ENCODE measurements around the gene ZBTB16.

Gene ZBTB16

DNA sequence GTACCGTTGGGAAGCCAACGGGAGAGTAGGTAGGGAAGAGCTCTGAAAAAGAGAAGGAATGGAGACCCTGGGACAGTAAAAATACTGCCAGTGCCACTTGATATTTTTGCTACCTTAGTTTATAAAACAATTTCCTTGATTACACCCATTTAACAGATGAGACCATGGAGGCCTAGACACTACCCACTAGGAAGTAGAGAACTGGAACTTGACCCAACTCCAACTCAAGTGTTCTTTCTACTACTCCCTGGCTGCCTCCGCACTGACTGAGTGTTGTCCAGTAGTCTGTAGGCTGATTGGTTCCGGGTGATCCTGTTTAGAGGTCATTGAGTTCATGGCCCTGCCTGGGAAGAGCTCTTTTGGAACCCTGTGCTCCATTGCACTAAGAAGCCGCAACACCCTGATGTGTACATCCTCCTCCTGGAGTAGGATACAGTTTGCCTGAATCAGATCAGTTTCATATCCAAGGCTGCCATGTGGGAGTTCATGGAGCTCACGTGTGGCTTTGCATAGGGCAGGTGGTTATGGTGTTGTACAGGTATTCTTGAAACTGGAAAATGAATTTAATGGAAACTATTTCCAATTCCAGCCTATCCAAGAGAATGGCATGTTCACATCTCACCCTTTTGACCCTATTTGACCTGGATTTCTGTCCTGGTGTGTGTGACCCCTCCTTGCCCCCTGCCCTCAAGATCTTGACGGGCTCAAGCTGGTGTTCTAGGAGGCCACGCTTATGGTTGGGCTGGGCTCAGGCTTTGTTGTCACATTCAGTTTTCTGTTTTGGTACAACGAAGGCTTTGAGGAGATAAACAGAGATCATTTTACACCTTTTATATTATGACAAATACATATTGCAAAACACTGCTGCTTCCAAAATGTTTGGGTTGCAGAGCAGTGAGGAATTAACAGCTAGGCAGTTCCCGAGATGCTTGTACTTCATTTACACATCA, 134.5 kb downstream of the ZBTB16 start:
- DNase-seq = no peak

DNA sequence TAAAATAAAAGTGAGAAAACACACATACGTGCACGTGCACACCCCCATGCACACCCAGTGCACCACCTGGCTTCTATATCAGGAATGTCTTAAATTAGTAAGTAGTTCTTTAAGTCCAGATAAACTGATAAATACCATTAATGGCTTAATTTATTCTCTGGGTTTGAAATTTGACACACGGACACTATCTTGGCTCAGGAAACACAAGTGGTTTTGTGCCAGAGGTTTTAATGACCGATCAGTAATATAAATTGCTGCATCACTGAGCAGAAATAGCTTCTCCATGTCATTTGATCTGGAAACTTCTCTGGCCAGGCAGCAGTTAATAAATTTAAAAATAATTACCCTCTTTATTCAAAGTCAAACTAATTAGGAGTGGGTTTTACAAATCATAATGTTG, 135.2 kb downstream of the ZBTB16 start:
- DNase-seq = no peak

DNA sequence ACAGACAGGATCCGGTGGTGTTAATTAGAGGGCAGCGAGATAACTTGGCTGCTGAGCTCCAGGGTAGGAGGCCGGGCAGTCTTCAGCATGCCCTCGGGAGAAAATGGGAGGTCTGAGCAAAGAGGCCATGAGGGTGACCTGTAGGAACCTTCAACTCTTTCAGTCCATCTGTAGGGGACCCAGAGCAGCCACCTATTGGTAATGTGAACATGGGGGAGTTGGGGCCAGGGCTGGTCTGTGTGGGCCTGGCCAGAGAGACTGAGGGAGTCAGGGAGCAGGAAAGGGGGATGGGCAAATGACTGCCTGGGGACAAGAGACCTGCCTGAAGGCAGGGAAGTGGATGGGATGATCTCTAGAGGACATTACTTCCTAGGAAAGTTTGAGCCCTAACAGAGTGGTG, 135.6 kb downstream of the ZBTB16 start:
- no peak for DNase-seq

DNA sequence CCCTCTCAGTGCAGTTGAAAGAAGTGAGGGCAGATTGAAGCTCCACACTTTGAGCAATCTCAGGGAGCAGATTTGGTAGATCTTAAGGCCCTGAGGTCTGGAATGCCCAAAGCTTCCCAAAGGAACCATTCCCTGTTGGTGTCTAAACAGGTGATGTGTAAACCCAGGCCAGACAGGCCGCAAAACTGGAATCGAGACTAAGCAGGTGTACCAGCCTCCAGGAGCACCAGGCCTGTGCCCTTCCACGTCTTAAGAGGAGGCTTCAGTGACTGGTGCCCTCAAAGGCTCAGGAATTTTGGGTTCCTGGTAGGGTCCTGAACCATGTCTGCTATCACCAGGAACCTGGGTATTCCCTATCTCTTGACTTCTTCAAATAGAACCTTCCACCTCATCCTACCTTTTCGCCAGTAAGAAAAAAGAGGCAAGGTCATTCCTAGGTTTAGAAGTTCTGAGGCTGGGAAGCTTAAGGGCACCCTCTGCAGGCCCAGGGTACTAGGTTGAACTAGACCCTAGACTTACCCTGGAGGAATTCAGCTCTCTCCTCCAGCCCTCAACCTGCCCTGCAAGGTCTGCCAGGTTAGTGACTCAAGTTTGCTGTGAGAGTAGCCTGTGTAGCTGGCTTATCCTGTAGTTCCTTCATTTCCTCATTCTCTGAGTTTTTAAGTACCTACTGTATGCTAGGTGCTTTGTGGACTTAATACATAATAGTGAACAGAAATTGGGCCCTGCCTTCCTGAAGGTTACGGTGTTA, 136.6 kb downstream of the ZBTB16 start:
- no peak for DNase-seq

DNA sequence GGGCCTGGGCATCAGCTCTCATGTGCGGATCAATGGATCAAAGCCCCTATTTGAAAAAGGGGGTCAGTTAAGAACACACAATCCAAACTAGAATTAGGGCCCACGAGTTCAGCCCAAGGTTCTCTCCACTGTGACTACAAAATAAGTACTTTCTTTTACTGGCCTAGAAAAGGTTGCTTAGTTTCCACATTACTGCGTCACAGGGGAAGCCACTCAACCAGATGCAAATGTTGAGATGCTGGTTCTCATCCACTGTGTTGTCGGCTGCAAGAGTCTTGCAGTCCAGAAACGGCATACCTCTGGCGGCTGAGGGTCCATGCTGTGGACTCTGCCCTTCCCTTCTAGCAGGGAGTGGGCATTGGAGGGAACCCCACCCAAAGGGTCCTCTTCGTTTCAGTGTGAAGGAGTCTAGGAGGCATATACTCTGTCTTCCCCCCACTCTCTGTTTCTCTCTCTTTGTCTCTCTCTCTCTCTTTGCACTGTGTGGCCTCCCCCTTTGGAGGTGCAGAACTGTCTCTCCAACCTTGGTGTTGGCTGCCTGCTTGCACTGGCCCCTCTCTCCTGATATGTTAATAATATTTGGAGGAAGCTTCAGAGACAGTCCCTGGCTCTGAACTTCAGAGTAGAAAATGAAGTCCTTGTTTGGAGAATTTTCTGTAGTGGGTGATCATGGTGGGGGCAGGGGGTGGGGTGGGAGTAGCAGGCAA, 137.6 kb downstream of the ZBTB16 start:
- DNase-seq = no peak

DNA sequence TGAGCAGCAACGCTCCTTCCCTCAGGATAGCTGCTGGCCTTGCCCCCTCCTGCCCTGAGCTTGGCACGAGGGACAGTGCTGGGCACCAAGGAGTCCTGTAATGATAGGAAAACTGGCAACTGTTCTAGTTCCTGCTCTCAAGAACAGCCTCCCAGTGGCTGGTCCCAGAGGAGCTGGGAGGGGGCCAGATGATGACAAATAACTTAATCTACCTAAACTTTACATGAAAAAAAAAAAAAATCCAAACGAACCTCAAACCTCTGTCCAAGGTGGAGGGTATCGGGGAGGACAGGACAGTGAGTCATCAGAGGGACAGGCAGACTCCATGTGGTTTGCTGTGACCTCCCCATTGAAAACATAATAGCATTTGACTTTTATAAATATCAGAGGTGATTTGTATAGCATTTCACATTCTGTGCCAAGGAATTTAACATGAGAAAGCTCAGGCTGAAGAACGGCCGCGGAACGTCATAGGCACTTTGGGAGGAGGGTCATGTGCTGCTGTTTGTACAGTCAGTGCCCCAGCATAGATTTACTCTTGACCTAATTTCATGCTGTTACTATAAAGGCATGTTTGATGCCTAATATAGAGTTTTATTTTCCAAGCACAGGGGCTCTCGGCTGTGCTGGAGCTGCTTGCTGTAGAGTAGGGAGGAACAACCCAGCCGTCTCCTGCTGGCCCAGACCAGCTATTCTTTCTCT, 138.4 kb downstream of the ZBTB16 start:
- DNase-seq = no peak

DNA sequence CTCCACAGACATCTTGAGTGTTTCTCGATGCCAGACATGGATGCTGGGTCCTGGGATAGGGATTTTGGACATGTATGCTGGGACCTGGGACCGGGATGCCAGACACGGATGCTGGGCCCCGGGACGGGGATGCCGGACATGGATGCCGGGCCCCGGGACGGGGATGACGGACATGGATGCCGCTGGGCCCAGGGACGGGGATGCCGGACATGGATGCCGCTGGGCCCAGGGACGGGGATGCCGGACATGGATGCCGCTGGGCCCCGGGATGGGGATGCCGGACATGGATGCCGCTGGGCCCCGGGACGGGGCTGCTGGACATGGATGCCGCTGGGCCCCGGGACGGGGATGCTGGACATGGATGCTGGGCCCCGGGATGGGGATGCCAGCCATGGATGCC, 139.5 kb downstream of the ZBTB16 start:
- DNase-seq = no peak

DNA sequence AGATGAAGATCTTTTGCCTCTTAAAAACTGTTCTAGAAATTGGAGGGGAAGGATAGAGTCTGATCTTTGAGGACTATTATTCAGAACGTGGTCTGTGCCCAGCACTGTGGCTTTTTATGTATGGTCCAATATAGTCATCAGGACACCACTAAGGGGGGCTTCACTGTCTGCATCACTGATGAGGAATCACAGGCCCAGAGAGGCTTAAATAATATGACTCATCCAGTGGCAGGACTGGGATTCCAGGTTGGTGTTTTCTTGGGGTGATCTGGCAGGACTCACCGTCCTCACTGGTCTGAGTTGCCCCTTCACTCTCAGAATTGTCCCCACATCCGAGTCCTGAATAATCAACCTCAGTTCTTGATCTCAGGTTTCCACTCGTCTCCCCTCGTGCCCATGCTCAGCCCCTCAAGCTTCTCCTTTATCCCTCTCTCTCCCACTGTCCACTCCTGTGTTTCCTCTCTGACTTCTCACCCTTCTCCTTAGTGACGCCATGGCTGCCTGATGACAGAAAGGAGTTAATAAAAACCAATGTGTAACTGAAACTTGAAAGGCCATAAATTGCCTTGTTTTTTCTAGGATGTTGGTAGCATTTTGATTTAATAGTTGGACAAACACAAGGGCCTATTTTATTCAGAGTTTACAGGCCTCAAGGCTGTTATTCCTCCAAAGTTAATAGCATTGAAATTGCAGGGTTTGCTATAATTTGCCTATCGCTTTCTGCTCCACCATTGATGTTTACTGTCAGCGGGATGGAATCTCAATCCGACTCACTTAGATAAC, 141.0 kb downstream of the ZBTB16 start:
- DNase-seq = no peak

DNA sequence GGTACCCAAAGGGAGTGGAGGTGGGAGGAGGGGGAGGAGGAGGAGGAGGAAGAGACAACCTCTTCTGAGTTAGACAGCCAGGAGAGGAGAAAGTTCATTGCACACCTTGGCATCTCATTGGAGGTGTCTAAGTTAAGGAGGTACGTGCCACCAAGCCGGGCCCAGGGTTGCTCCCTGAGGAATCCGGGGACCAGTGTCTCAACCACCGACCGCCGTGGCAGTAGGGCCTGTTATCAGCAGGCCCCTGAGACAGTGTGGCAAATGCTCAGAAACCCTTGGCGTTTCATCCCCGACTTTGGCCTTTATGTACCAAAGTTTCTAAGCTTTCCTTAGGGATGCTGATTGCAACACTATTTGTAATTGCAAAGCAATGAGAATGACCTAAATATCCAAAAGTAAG, 141.7 kb downstream of the ZBTB16 start:
- no peak for DNase-seq

DNA sequence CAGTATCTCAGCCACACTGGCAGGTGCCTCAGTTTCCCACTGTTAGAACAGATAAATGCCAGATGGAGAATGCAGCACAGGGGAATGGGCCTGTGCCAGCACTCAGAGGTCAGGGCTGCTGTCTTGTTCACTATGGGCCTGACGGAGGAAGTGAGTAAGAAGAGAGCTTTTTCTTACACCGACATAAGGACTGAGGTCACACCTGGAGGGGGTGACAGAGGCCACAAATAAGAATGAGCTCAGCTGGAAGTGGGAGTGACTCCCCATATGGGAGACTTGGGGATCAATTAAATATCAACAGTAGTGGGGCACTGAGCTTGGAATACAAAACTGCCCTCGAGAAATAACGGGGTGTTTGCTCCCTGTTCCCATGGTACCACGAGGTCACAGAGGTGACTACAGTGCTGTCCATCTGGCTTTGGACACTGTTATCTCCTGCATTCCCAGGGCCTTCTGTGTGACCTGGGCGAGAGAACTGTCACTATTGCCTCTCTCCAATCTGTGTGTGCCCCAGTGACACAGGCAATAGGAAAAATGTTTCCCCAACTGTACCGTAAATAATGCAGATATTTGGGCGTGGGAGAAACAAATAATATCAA, 142.6 kb downstream of the ZBTB16 start:
- no peak for DNase-seq

DNA sequence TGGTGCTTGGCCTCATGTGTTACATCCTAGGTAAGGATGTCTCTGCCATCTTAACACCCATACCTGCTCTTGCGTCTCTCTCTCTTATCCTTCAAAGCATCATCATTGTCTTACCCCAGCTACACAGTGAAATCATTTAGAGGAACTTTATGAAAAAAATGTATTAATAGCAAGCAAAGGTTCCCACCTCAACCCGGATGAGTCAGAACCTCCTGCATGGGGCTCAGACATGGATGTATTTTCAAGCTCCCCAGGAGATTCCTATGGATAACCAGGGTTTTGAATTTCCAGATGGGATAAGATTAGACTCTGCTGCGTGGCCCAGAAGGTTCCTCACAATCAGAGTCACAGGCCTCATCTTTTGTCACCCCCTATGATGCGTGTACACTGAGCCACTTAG, 147.6 kb downstream of the ZBTB16 start:
- DNase-seq = no peak

DNA sequence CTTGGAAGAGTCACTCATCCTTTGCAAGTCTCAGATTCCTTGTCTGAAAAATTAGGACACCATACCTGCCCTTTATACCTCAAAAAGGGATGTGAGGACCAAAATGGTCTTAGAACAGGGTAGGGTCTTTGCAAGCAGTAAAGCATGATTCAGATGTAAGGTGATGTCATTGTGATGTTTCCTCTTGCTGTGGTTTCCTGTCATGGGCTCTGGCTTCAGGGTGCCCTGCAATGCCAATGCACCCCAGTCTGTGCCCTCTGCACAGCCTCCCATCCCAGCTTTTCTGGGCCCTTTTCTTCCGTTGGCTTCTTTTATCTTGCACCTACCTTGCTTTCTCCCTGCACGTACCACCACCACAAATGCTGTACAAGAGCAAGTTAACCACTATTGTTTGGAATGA, 148.9 kb downstream of the ZBTB16 start:
- no peak for DNase-seq

DNA sequence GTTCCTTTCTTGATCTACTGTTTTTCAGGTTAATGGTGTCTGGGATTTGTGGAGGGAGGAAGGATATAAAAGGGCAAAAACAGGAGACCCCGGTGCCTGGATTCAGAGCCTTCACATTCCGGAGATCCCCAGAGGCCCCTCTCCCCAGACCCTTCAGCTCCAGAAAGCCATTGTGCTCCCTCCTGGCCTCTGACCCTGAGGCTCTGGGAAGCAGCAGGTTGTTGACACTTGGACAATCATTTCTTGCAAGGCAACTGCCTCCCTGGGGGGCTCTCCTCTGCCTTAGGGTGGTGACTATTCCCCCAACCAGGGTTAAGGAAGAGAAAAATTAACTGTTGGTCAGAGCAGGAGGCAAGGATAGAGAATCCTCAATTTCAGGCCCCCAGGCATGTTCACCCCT, 149.8 kb downstream of the ZBTB16 start:
- DNase-seq = no peak

DNA sequence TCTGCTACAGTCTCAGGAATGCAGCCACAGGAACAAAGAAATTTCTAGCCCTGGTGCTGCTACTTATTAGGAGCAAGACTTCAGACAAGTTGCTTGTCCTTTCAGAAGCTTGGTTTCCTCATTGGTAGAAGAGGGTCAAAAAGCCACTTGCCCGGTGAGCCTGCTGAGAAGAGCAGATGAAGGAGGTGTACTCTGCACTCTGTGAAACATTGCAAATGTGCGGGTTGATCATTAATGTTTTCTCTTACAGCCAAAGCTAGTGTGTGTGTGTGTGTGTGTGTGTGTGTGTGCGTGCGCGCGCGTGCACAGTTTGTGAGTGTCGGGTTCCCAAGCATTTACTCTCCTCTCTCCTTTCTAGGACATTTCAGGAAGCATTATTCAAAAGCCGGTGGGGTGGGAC, 150.4 kb downstream of the ZBTB16 start:
- DNase-seq = no peak

DNA sequence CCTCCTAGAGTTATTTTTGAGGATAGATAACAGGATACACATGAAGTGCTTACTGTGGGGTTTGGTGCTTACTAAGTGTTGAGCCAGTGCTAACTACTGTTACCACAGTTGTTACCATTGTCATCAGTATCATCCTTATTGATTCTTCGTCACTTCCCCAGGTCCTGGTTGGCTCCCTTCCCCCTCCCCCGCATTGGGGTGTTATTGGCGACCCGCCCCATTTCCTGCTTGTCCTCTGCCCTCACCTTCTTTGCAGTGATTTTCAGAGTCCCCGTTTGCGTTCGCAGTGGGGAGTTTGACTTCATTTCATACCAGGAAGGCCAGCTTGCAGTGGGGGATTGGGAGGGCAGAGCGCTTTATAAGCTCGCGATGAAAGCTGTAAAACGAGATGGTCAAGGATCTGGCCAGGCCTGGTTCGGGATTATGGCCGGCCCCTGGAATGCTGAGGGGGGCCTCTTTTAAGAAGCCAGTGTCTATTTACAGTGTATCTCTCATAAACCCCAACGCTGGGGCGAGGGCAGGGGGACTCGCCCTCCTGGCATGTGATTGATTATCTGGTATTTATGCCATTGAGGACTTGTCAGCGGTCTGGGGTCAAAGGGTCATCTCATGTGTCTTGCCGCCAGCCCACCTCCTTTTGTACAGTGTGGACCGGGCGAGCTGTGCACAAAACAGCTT, 152.1 kb downstream of the ZBTB16 start:
- DNase-seq = no peak

DNA sequence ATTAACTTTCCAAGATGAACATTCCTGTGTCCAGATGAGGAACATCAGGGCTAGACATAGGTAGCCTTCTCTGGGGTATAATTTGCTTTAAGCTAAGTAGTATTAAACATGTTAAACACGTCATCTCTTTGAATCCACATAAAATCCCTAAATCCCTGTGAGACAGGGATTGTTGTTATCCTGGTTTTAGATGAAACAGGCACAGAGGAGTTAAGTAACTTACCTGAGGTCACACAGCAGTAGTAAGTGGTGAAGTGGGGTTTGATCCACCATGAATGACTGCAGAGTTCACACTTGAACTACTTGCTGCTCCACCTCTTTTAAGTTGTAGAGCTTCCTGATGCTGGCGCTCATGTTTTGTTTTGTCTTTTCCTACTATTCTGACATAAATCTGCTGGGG, 154.1 kb downstream of the ZBTB16 start:
- DNase-seq = no peak

DNA sequence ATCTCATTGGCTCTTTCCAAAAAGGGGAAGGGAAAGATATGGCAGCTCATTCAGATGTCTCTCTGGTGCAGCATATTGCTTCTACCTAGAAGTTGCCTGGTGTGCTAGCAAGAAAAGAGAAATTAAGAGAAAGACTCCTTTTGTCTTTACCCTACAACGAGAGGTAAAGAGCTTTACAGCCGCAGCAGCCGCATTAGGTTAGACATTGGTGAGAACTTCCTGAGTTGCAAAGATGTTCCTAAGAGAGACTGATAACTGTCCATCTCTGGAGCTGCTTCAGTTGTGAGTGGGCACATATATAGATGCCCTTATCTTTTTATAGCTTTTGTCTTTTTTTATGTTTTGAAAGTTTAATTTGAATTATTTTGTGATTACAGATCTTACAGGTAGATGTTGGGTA, 155.9 kb downstream of the ZBTB16 start:
- DNase-seq = no peak

DNA sequence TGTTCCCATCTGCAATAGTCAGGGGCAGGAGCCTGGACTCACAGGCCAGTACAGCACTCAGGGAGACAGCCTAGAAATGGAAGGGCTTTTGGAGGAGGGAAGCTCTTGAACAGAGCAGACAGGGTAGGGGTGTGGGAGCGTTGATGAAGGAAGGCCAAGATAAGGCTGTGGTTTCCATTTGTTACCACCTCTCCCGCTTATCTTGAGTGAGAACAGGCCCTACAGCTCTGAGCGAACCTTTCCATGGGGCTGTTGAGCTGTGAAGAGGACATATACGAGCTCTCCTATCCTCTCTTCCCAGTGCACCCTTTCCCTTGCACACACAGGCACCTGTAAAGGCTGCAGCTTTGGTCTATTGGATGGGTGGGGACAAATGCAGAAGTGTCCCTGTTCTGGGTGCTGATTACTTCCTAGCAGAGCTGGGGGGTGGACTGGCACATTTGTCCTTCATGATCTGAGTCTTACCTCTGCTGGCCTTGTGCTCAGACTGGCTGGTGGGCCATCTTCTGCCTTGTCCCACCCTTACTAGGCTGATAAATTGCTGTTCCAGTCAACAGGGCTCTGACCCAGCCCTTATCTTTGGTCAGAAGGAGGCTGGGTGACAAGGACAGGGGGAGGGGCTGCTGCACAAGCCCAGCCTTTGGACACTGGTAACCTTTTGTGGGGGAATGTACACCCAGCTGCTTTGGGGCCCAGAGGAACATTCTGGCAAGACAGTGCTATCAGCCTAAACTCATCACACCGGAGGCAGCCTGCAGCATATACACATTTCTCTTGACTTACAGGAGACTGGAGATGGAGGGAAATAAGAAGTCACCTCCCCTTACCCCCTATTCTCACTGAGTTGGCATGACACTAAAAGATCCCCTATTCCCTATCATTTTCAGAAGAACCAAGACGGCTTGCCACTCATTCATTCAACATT, 156.6 kb downstream of the ZBTB16 start:
- no peak for DNase-seq

DNA sequence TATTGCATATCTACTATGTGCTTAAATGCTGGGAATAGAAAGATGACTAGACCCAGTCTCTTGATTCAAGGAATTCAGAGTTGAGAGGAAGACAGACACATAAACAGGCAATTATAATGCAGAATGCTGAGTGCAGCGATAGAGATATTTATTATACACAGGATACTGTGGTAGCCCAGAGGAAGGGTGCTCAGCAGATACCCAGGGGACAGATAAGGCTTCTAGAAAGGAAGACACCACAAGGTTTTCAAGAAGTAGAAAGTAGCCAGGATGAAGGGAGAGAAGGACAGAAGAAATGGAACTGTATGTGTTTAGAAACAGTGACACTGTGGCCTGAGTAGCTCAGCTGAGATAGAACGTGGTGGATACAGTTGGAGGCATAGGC, 157.3 kb downstream of the ZBTB16 start:
- no peak for DNase-seq

DNA sequence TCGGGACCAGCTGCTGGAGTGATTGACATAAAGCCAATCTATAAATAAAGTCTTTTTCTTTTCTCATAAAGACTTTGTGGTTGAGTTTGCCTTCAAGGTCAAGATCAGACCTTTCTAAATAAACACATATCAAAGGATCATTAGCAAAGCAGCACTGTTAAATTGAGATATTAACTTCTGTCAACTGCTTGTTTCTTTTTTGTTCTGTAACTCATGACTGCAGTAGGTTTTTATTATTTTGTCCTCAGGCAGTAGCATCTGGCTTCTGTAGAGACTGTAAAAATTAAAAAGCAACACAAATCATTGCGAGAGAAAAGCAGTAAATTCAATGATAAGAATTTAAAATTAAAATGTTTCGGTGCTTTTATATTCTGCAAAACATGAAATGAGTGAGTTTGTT, 159.0 kb downstream of the ZBTB16 start:
- no peak for DNase-seq
